GM18873 (cell line): ENCODE results near the gene ATP6V1B1.

Source experiments
- ATAC-seq: cut with Tn5 transposase; IDR thresholded peaks from one replicate; pipeline ENCODE4 v1.9.1; 2021; ENCODE audit warnings: mild to moderate bottlenecking, moderate library complexity, moderate number of reproducible peaks; ENCODE audit not compliant: unreplicated experiment, low FRiP score

Gene ATP6V1B1

DNA sequence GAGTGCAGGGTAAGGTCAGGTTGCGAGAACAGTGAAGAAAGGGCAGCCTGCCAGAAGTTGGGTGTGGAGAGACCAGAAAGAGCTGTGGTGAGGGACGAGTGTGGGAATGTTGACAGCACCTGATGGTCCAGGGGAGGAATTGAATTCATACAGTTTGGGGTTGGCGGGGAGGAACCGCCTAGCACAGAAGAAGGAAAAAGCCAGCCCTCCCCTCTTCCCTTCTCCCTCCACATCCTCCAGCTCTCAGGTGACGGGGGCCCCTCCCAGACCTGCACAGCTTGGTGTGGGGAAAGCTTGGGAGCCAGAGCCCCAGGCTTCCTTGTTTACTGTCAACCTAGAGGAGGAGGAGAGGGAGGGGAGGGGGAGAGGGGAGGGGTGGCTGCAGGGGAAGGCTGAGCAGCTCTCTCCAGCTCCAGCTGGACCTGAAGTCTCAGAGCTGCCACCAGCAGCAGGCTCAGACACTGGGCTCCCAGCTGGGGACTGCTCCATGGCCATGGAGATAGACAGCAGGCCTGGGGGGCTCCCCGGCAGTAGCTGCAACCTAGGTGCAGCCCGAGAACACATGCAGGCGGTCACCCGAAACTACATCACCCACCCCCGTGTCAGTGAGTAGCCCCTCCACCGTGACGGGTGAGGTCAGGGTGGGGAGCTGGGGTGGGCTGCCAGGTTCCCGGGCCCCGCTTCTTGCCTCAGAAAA is at the start of gene ATP6V1B1:
Gene ATP6V1B1 (plus strand): TSS at position 433 of the 697 bp plus-strand sequence. CDS start 55 bp downstream, at position 488.
- no peak for ATAC-seq

DNA sequence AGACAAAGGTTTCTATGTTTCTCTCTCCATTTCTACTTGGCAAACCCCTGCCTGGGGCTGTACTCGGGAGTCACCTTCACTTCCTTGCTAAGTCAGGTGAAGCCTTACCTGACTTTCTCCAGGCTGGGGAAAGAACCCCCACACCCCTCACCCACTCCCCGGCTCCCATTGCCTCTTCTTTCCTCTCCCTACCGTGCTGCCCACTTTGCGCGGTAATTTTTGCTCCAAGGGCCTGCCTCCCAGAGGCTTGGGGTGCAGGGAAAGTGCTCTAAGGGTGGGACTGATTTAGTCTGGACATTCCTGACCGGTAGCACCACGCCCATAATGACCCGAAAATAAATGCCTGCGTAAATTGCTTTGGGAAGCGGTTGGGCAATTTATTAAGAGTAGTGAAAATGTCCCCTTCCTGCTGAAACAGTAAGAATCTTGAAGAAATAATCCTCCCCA is 49.1 kb upstream of the ATP6V1B1 start:
- no peak for ATAC-seq

DNA sequence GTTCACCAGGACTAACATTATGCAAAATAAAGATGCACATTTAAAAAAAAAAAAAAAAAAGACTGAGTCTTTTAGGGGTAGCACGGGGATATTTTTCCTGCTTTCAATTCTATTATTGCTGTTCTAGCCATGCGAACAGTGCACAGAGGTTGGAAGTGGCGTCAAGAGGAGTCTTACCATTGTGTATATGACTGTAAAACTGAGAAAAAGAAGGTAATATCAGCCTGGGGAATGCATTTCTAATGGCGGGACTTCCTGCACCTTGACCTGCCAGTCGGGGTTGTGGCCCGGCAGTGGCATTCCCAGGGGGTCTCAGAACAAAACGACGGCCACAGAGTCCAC is 48.5 kb upstream of the ATP6V1B1 start:
- no peak for ATAC-seq

DNA sequence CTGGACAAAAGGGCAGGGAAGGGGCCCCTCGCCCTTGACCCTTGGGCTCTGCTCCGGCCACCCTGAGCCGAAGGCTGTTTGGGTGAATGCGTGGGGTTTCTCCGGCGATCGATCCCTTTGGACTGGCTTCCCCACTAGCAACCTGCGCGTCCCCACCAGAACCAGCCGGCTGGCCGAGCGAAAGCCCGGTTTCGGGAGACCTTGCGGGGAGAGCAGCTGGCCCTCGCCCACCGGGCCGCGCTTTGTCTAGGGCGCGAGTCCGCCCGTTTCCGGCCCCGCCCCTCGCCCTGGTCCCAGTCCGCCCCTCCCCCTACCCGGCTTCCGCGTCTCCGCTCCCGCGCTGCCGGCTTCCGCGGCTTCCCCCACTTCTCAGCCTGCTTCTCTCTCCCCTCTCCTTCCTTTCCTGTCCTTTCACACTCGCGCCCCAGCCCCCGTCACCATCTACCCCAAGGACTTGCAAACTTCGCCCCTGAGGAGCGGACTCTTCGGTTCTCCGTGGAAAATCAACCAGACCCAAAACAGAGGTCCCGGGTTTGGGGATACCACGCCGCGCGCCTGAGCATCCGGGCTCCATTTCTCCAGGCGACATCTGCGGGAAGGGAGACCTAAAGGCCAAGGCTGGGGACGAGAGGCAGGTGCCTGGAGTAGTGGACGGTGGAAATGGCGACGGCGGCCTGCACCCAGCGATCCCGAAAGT is 48.0 kb upstream of the ATP6V1B1 start:
- ATAC-seq: no peak

DNA sequence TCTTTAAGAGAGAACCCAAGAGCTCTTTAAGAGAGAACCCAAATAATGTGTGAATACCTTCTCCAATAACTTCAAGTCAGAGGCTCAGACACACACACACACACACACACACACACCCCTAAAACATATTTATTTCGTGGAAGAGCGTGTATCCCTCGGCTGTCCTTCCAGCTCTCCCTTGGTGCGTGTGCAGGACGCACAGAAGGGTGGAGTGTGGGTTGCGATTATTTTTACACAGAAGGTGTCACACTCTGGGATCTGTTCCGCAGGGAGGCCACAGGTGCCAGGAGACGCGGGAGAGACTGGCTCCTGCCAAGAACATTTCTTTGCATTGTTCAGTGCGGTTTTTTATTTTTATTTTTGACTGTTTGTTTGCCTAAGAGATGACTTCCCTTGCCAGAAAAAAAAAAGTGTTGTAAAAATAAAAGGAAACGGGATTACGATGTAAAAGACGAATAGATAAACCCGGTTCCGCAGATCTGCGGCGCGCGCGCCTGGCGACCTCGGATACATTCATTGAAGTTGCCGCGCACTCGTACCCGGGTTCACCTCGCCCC is 47.3 kb upstream of the ATP6V1B1 start:
- ATAC-seq: no peak

DNA sequence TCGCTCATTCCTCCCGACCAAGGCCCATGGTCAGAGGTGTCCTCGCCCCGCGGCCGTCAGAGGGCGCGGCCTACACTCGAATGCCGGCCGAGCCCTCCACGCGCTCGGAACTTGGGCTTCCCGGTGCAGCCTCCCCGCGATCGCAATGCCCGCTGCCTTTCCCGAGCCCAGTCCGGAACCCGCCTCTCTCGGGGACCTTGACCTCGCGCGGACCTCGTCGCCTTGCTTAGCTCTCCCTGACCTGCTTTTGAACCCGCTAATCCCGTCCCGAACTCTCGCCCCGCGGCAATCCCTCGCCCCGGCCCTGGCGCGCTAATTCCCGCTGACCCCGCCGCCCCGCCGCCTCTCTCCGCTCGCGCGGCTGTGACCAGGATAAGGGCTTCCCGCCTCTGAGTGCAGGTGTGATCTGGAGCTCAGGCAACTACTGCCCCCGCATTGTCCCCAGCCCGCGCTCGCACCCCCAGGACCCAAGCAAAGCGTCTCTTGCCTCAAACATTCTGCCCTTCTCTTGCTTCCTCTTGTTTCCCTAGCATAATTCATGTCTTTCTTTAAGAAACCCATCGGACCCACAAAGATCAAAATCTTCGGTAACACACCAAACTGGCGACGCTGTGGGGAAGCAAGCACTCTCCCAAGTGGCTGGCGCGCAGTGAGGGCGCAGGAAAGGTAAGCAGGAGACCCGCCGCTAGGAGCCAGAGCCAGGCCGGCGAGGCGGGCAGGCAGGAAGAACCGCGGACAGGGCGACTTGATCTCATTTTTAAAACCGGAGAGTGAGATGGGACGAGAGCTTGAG is 46.6 kb upstream of the ATP6V1B1 start:
- no peak for ATAC-seq

DNA sequence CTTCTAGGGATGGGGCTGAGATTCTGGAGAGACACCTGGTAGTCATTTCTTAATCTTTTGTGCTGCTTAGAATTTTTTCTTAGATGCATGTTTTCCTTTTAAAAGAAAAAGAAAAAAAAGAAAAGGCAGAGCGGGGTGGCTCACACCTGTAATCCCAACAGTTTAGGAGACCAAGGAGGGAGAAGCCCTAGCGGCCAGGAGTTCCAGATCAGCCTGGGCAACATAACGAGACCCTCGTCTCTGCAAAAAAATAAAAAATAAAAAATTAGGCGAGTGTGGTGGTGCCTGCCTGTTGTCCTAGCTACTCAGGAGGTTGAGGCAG is 46.0 kb upstream of the ATP6V1B1 start:
- no peak for ATAC-seq

DNA sequence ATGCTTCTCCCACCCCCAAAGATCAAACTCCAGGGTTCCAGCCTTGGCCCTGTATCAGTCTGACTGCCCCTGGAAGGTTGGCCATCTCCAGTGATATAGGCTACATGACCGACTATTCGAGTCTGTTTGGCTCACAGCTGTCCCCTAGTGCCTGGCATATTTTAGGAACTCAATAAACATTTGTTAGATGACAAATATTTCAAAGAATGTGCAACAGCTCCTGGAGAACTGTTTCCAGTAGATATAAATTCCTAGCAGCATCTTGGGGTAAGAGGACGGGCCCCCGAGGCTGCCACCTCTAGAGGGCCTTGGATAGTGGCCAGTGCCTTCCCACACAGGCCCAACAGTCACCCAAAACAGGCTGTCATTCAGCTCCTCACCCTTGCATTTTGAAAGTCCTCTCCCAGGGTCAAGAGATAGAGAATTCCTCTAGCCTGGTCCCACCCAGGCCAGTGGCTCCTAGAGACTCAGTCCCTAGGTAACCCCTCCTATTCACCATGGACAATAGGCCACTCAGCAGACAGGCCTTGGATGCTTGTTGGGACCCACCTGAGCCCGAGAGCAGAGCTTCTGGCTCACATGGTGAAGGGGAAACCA is 45.1 kb upstream of the ATP6V1B1 start:
- ATAC-seq: no peak

DNA sequence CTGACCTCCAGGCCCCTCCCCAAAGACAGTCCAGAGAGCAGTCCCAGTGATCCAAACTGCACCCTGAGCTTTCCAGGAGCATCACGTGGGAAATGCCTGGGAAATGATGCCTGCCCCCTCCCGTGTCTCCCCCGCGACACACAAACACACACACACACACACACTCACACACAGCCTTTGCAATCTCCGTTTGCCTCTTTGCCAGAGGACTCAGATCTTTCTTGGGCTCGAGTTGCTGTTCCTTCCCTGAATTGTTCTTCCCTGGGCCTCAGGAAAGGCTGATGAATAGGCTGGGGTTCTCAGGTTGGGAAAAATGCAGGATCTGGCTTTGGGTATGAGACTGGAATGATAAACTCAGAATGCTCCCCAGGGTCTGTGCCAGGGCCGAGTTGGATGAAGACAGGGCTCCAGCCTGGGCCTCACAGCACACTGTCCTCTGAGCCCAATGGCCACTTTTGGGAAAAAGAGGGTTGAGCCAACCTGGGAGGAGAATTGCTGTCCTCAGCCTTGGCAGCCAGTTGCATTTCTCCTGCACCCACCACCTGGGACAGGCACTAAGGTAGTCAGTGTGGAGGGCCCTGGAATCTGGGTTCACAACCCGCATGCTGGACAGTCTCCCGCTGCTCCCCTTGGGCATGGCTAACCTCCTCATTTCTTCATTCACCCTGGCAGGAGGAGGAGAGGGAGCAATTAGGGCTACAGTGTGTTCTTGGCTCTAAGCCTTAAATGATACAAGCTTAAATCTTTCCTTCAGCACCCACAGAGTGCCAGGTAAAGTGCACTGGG is 43.9 kb upstream of the ATP6V1B1 start:
- ATAC-seq: no peak

DNA sequence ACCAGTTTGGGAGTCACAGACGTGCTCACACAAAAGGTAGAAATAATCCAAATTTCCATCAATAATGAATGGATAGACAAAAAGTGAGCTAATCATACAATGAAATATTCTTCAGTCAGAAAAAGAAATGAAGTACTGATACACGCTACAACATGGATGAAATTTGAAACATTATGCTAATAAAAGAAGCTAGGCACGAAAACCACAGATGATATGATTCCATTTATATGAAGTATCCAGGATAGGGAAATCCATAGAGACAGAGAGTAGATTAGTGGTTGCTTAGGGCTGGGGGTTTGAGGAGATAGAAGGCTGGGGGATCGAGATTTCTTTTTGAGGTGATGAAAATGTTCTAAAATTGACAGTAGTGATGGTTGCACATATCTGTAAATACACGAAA is 43.0 kb upstream of the ATP6V1B1 start:
- no peak for ATAC-seq

DNA sequence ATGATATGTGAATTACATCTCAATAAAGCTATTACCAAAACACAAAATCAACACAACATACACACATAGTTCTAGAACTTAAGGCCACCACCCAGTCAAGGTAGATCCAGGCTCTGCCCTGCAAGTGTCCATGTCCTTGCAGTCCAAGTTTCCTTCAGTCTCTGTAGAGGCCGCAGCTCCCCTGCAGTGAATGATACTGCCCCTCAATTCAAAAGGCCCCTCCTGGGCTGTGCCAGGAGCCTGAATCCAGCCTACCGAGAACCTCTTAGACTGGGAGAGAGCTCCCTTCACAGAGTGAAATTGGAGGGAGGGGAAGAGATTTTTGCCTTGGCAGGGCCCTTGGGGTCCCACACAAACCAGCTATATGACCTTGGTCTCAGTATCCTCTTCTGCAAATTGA is 42.5 kb upstream of the ATP6V1B1 start:
- ATAC-seq: no peak

DNA sequence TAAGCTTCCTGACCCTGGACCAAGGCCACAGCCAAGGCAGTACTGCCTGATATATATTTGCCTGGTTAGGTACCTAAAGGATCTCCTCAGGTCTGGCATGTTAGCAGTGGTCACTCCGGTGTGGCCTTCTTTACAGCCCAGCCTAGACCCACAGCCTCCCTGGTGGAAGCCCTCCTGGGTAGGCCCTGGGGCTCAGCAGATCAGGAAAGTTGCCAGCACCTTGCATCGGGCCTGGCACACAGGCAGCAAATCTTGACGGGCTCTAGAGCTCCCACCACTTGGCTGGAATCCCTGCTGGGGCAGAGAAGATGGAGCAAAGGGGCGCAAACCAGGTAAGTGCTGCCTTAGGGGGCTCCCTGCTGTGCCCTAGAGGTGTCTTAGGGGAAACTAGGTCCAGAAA is 40.9 kb upstream of the ATP6V1B1 start:
- ATAC-seq: no peak

DNA sequence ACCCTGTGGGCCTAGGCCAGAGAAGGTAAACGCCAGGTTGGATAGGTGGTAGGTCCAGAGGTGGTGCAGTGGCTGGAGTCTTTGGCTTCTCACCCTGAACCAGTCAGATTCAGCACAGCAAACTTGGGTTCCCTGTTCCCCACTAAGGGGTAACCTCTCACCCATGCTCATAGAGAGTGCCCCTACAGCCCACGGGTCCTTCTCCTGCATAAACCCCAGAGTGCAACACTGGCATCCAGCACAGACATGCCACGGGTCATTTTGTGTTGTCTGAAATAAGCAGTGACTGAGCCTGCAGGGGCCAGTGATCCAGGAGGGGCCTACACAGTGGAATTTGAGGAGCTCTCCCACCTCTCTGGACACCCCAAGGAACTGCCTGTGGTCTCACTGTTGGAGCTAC is 40.5 kb upstream of the ATP6V1B1 start:
- no peak for ATAC-seq

DNA sequence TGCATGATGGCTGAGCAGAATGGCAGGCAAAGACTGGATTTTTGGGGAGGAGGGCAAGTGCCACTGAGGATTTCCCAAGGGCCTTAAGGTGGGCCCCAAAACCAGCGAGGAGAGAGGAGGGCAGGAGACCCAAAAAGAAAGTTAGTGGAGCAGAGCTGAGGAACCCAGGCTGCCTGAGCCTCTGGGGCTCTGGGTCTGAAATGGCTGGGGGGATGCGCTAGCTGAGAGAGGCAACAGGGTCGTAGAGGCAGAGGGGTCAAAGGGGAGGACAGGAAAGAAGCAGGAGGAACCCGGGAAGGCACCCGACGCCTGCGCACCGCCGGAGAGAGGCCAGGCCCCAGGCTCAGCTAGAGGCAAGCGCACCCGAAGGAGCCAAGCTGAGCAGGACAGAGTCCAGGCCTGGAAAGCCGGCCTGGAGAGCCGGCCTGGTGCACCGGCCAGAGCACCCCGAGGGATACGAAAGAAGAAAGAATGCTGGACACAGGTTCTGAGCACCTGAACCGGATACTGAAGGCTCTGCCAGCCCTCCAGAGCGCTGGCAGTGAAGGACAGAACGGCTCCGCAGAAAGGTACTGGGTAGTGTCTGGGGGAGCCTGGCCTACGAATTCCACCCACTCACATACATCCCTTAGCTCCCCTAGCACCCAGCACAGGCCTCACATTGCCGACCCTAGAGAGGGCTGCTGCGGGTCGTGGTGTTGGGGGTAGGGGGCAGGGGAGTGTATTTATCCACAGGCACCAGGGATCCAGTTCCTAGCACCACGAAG is 39.5 kb upstream of the ATP6V1B1 start:
- ATAC-seq: no peak

DNA sequence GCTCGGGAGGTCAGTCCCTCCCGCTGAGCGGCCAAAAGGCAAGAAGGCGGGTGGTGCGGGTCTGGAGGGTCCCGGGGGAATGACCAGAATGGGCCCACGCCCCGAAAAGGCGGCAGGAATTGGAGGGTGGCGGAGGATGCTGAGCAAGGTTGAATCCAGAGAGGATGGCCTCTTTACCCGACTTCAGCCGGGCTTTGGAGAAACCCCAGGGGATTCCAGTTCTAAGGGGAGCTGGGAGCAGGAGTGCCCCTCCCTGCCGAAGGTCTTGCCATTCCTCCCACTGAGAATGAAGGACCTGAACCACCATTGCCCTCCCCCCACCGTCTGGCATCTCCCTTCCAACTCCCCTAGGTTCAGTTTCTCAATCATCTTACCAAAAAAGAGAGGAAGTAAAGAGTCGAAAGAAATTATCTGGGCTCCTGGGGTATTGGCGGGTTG is 38.9 kb upstream of the ATP6V1B1 start:
- ATAC-seq: no peak

DNA sequence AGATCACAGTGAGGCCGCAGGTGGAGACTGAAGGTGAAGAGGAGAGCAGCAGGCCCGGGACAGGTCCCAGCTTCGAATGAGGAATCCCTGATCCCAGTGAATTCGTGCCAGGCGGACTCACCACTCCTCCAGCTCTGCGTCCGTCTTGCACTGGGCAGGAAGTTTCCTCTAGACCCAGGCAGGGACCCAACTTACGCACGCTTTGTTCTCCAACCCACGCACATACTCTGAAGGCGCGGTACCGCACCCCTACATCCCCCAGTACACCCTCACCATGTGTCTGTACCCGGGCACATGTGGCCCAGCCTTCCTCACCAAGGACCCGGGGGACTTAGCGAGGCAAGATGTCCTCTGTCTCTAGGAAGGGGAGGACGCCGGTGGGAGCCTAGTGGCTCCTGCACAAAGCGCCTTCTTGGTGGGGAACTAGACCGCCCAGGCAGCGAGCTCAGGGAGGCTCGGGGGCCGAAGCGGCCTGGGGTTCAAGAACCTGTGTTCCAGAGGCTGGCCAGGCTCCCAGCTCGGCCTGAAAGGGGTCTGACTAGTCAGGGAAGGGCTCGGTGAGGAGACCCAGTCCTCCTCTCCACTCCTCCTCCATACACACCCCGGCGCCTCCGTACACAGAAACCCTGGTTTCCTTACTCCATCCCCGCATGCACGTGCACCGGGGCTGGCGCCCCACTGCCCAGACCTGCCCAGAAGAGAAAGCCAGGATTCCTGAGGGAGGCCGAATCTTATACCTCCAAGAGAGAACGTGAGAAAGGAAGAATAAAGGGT is 38.3 kb upstream of the ATP6V1B1 start:
- ATAC-seq: no peak

DNA sequence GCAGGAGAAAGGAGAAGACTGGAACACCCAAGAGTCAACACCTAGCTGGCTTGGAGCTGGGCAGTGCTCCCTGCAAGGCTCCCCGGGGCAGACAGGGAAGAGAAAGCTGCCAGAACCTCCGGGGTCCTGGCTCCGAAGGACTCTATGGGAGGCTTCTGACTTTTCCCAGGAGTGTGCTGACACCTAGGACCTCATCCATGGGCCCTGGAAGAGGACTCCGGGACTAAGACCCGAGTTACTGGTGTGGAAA is 37.8 kb upstream of the ATP6V1B1 start:
- ATAC-seq: no peak

DNA sequence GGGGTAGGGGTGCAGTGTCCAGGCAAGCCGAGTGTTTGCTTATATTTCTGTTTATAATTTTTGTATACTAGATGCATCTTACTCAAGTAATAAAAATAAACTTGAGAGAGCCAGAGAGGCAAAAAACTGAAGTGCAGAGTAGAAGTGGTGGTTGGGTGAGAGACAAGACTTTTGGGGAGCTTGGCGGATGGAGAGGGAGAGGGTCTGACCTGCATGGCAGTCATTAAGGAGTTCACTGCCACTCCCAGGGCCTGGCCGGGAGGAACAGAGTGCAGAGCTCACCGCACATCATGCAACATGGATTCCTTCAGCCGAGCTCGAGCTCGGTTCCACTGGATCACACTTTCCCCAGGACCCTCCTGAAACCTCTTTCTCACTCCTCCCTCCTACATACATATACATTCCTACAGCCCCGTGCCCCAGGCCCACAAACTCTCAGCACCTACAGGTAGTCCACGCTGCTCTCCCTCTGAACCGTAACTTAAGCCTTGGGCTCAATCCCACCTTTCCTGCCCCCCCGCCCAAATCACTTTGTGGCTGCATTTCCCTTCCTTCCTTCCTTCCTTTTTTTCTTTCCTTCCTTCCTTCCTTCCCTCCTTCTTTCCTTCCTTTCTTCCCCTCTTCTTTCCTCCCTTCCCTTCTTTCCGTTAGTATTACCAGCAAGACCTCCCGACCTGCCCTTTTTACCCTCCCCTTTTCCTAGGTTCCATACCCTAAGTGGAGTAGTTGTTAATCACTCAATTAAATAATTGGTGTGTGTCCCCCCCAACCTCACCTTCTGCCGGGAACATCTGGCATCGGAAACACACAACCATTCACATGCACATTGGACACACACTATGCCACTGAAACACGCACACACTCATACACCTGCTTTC is 37.1 kb upstream of the ATP6V1B1 start:
- ATAC-seq: no peak
